Upper lobe of left lung (tissue), 4 donors: ENCODE results near the gene CLPTM1L.

Experiments
- POLR2A ChIP-seq, 4 donors: fragments of 450-650 bp; IDR thresholded peaks; one replicate each; pipeline ENCODE4 v1.5.1; 2016 to 2017; ENCODE audit warnings: antibody characterized with exemption in 4 of 4, mild to moderate bottlenecking in 2 of 4
- TF ChIP-seq, protein P1 (sequence below), 6 experiments: fragments of 450-650 bp in 4 of 6; fragments of 200-600 bp in 2 of 6; sonication (generic) in 2 of 6; IDR thresholded peaks; one replicate each; pipeline ENCODE4 v1.5.1; 2016 to 2019; ENCODE audit warnings: antibody characterized with exemption in 6 of 6

DNA sequence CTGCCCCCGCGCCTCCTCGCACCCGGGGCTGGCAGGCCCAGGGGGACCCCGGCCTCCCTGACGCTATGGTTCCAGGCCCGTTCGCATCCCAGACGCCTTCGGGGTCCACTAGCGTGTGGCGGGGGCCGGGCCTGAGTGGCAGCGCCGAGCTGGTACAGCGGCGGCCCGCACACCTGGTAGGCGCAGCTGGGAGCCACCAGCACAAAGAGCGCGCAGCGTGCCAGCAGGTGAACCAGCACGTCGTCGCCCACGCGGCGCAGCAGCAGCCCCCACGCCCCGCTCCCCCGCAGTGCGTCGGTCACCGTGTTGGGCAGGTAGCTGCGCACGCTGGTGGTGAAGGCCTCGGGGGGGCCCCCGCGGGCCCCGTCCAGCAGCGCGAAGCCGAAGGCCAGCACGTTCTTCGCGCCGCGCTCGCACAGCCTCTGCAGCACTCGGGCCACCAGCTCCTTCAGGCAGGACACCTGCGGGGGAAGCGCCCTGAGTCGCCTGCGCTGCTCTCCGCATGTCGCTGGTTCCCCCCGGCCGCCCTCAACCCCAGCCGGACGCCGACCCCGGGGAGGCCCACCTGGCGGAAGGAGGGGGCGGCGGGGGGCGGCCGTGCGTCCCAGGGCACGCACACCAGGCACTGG is 50.6 kb downstream of the CLPTM1L start:
- no peak for TF ChIP-seq POLR2A (IDR thresholded peaks at IDR 0.05)
- TF ChIP-seq, protein P1, sequence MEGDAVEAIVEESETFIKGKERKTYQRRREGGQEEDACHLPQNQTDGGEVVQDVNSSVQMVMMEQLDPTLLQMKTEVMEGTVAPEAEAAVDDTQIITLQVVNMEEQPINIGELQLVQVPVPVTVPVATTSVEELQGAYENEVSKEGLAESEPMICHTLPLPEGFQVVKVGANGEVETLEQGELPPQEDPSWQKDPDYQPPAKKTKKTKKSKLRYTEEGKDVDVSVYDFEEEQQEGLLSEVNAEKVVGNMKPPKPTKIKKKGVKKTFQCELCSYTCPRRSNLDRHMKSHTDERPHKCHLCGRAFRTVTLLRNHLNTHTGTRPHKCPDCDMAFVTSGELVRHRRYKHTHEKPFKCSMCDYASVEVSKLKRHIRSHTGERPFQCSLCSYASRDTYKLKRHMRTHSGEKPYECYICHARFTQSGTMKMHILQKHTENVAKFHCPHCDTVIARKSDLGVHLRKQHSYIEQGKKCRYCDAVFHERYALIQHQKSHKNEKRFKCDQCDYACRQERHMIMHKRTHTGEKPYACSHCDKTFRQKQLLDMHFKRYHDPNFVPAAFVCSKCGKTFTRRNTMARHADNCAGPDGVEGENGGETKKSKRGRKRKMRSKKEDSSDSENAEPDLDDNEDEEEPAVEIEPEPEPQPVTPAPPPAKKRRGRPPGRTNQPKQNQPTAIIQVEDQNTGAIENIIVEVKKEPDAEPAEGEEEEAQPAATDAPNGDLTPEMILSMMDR (IDR thresholded peaks at IDR 0.05): no peak
